ENCODE data around the gene IRF6. TPM values are rescaled to one million over a fixed set of nuclear protein-coding genes. Genes with fewer than 3 reads are reported as not detected.

Gene IRF6
- total RNA-seq, 1 donor from 2014 or later = 0.07 TPM

GRCh38 chr1:209770636-209771415 is 35.1 kb downstream of the IRF6 start:
- no peak overlapping the region for H3K4me3 Mint-ChIP-seq
- peaks cover 35% of the 10 kb centered on the region for H3K36me3 Mint-ChIP-seq (ENCODE audit: low read depth)
- H3K27ac Mint-ChIP-seq = no peak overlapping the region
- H3K4me1 Mint-ChIP-seq = peaks cover 46% of the 10 kb centered on the region
- H3K9me3 Mint-ChIP-seq = no peaks in the 10 kb centered on the region
- DNase-seq = no peak
- H3K27me3 Mint-ChIP-seq = no peaks in the 10 kb centered on the region
- intact Hi-C loops (cut with micrococcal nuclease) = no loop called here

- H3K4me1 Mint-ChIP-seq = peaks cover 44% of the 10 kb centered on the region
- intact Hi-C loops (cut with micrococcal nuclease) = loop anchor here (1.0 to 5.0 kb wide), 3 partner anchors 46 to 562 kb away; no protein-coding TSS in a partner anchor
Measured at GRCh38 chr1:209769971-209770370, 36.0 kb downstream of the IRF6 start.

GRCh38 chr1:209769171-209769904 is 36.6 kb downstream of the IRF6 start:
- peaks cover 31% of the 10 kb centered on the region for H3K36me3 Mint-ChIP-seq (ENCODE audit: low read depth)
- DNase-seq = peak; percentile 93
- no peak overlapping the region for H3K27ac Mint-ChIP-seq
- H3K27me3 Mint-ChIP-seq = no peaks in the 10 kb centered on the region
- H3K4me3 Mint-ChIP-seq = no peak overlapping the region
- H3K4me1 Mint-ChIP-seq = peaks cover 39% of the 10 kb centered on the region
- no peaks in the 10 kb centered on the region for H3K9me3 Mint-ChIP-seq
- intact Hi-C loops (cut with micrococcal nuclease) = loop anchor here (1.0 to 5.0 kb wide), 3 partner anchors 45 to 563 kb away; no protein-coding TSS in a partner anchor

More at GRCh38 chr1:209769971-209770370, 36.0 kb downstream of the IRF6 start:
- H3K27me3 Mint-ChIP-seq = no peaks in the 10 kb centered on the region
- no peak for DNase-seq
- peaks cover 33% of the 10 kb centered on the region for H3K36me3 Mint-ChIP-seq (ENCODE audit: low read depth)
- H3K27ac Mint-ChIP-seq = no peak overlapping the region
- H3K9me3 Mint-ChIP-seq = no peaks in the 10 kb centered on the region
- no peak overlapping the region for H3K4me3 Mint-ChIP-seq

GRCh38 chr1:209768354-209768774 is 37.6 kb downstream of the IRF6 start:
- no peak overlapping the region for H3K27ac Mint-ChIP-seq
- H3K36me3 Mint-ChIP-seq (ENCODE audit: low read depth) = peaks cover 35% of the 10 kb centered on the region

GRCh38 chr1:209767706-209768105 is 38.2 kb downstream of the IRF6 start:
- Mint-ChIP-seq H3K9me3 (no peaks in the 10 kb centered on the region), H3K4me1 (peaks cover 50% of the 10 kb centered on the region), H3K4me3 (no peak overlapping the region), H3K27me3 (no peaks in the 10 kb centered on the region), H3K36me3 (ENCODE audit: low read depth) (peaks cover 42% of the 10 kb centered on the region), H3K27ac (no peak overlapping the region)
- intact Hi-C loops (cut with micrococcal nuclease) = loop anchor here (1.0 to 5.0 kb wide), 6 partner anchors 11 to 565 kb away; partner anchors contain the start of genes C1orf74, TRAF3IP3 and UTP25
- peak; percentile 70 for DNase-seq

More at GRCh38 chr1:209768354-209768774, 37.6 kb downstream of the IRF6 start:
- Mint-ChIP-seq H3K27me3 (no peaks in the 10 kb centered on the region), H3K9me3 (no peaks in the 10 kb centered on the region), H3K4me3 (no peak overlapping the region), H3K4me1 (peaks cover 43% of the 10 kb centered on the region)
- peak; percentile 96 for DNase-seq
- intact Hi-C loops (cut with micrococcal nuclease) = loop anchor here (1.0 to 5.0 kb wide), 6 partner anchors 12 to 564 kb away; partner anchors contain the start of genes C1orf74, TRAF3IP3 and UTP25

GRCh38 chr1:209767096-209767495 is 38.8 kb downstream of the IRF6 start:
- no peak for DNase-seq
- Mint-ChIP-seq H3K4me3 (no peak overlapping the region), H3K4me1 (peaks cover 56% of the 10 kb centered on the region), H3K27ac (peak overlapping the region; percentile 46), H3K27me3 (no peaks in the 10 kb centered on the region), H3K36me3 (ENCODE audit: low read depth) (peaks cover 48% of the 10 kb centered on the region), H3K9me3 (no peaks in the 10 kb centered on the region)
- intact Hi-C loops (cut with micrococcal nuclease) = loop anchor here (5.0 kb wide), 1 partner anchor 565 kb away; no protein-coding TSS in a partner anchor

- H3K9me3 Mint-ChIP-seq = no peaks in the 10 kb centered on the region
- no peak overlapping the region for H3K4me3 Mint-ChIP-seq
- intact Hi-C loops (cut with micrococcal nuclease) = loop anchor here (5.0 kb wide), 1 partner anchor 566 kb away; no protein-coding TSS in a partner anchor
- peaks cover 58% of the 10 kb centered on the region for H3K36me3 Mint-ChIP-seq (ENCODE audit: low read depth)
- H3K4me1 Mint-ChIP-seq = peaks cover 66% of the 10 kb centered on the region
- H3K27ac Mint-ChIP-seq = peak overlapping the region; percentile 82
- no peaks in the 10 kb centered on the region for H3K27me3 Mint-ChIP-seq
- no peak for DNase-seq
Measured at GRCh38 chr1:209766051-209766450, 39.9 kb downstream of the IRF6 start.

GRCh38 chr1:209761011-209761635 is 44.8 kb downstream of the IRF6 start:
- H3K4me3 Mint-ChIP-seq = peak overlapping the region; percentile 66
- intact Hi-C loops (cut with micrococcal nuclease) = no loop called here
- peaks cover 91% of the 10 kb centered on the region for H3K36me3 Mint-ChIP-seq (ENCODE audit: low read depth)
- no peaks in the 10 kb centered on the region for H3K9me3 Mint-ChIP-seq
- H3K27ac Mint-ChIP-seq = peak overlapping the region; percentile 83
- H3K4me1 Mint-ChIP-seq = peaks cover 67% of the 10 kb centered on the region
- no peaks in the 10 kb centered on the region for H3K27me3 Mint-ChIP-seq
- DNase-seq = no peak

GRCh38 chr1:209759829-209760359 is 46.0 kb downstream of the IRF6 start:
- DNase-seq = no peak
- peak overlapping the region; percentile 77 for H3K27ac Mint-ChIP-seq
- H3K4me3 Mint-ChIP-seq = peak overlapping the region; percentile 94
- peaks cover 69% of the 10 kb centered on the region for H3K4me1 Mint-ChIP-seq
- H3K9me3 Mint-ChIP-seq = no peaks in the 10 kb centered on the region
- H3K36me3 Mint-ChIP-seq (ENCODE audit: low read depth) = peaks cover 91% of the 10 kb centered on the region
- intact Hi-C loops (cut with micrococcal nuclease) = no loop called here
- no peaks in the 10 kb centered on the region for H3K27me3 Mint-ChIP-seq

GRCh38 chr1:209758400-209758799 is 47.5 kb downstream of the IRF6 start:
- H3K4me1 Mint-ChIP-seq = peaks cover 71% of the 10 kb centered on the region
- H3K27me3 Mint-ChIP-seq = no peaks in the 10 kb centered on the region
- peaks cover 79% of the 10 kb centered on the region for H3K36me3 Mint-ChIP-seq (ENCODE audit: low read depth)
- peak overlapping the region; percentile 98 for H3K27ac Mint-ChIP-seq
- H3K9me3 Mint-ChIP-seq = no peaks in the 10 kb centered on the region
- no peak for DNase-seq
- intact Hi-C loops (cut with micrococcal nuclease) = no loop called here
- peak overlapping the region; percentile 94 for H3K4me3 Mint-ChIP-seq

- H3K27me3 Mint-ChIP-seq = no peaks in the 10 kb centered on the region
- H3K9me3 Mint-ChIP-seq = no peaks in the 10 kb centered on the region
- peaks cover 69% of the 10 kb centered on the region for H3K4me1 Mint-ChIP-seq
- H3K27ac Mint-ChIP-seq = peak overlapping the region; percentile 98
- H3K4me3 Mint-ChIP-seq = peak overlapping the region; percentile 94
- H3K36me3 Mint-ChIP-seq (ENCODE audit: low read depth) = peaks cover 63% of the 10 kb centered on the region
- intact Hi-C loops (cut with micrococcal nuclease) = loop anchor here (1.0 kb wide), 3 partner anchors 11 to 70 kb away; partner anchors contain the start of genes C1orf74 and UTP25
- DNase-seq = peak; percentile 86
Measured at GRCh38 chr1:209756615-209757445, 49.1 kb downstream of the IRF6 start.

GRCh38 chr1:209755926-209756614 is 49.9 kb downstream of the IRF6 start, which contains the start of gene TRAF3IP3:
Gene TRAF3IP3, plus strand, starts transcription at chr1:209756053. Its CDS starts 3,987 bp downstream, at chr1:209760040.
- Mint-ChIP-seq H3K9me3 (no peaks in the 10 kb centered on the region), H3K4me3 (peak within 1 kb of the TSS; percentile 94), H3K27me3 (no peaks in the 10 kb centered on the region), H3K4me1 (peaks cover 69% of the 10 kb centered on the region), H3K36me3 (ENCODE audit: low read depth) (peaks cover 55% of the 10 kb centered on the region), H3K27ac (peak within 1 kb of the TSS; percentile 98)
- intact Hi-C loops (cut with micrococcal nuclease) = loop anchor here (1.0 kb wide), 3 partner anchors 12 to 71 kb away; partner anchors contain the start of genes C1orf74 and UTP25
- peak; percentile 94 for DNase-seq

All from activated CD4-positive, alpha-beta T cell treated with anti-CD3 and anti-CD28 coated beads, Interleukin-2, amount 10 ng/mL, durations not matched to agents 24 days and 14 days (primary cell).